GM19328 (cell line): Measurements from ENCODE around the gene RNU2-63P.
"Not testable (repeated sequence)": the region's sequence is repeated elsewhere in the genome, so short reads cannot be mapped to it uniquely, and the experiment has no call there.

Source experiments
- ATAC-seq: cut with Tn5 transposase; IDR thresholded peaks from one replicate; pipeline ENCODE4 v1.9.1; 2021; ENCODE audit warnings: mild to moderate bottlenecking, moderate library complexity; ENCODE audit not compliant: unreplicated experiment

Gene RNU2-63P

GRCh38 chr2:88032070-88032702 lies 15.8 kb upstream of the RNU2-63P start:
- ATAC-seq = no peak

DNA sequence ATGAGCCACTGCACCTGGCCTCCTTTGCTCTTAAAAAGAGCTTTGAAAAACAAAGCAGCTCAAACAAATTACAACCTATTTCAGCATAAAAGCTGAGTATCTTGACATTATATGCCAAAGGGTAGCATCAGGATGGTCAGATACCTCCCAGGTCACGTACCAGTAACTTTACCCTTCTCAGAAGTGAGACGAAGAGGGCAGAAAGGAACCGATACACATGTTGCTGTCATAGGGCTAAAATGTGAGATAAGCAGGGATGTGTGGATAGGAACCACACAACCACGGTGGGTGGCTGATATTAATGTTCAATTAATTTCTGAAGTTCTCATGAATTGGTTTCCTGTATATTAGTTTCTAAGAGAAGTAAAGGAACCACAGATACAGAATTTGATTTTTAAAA lies 12.6 kb upstream of the RNU2-63P start:
- ATAC-seq = no peak

DNA sequence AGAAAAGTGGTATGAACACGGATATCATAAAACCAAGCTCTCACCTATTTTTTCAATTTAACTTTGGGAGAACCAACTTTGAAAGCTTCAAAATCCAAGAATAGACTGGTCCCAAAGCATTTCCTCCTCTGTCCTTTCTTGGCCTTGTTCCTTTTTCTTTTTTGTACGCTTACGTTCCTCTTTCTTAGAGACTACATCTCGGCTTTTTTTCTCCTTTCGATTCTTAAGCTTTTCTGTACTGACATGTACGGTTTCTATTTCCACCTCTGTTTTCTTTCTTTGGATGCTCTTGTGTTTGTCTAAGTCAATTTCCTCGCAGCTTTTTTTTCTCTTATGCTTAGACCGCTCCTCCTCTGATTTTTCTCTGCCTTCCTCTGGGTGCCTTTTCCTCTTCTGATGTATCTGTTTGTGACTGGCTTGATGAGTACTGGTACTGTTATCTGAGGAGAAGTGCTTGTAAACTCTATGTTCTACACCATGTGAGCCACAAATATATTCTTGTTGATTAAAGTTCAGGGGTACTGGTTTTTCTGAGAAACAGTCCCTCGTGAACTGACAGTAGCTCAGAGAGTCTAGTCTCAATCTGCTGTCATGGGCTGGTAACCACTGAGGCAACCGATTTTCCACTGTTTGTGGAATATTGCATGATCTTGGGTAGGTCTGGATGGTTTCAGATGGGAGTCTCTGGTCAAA lies 11.5 kb upstream of the RNU2-63P start:
- ATAC-seq = no peak

- no peak for ATAC-seq
These were observed 8.2 kb upstream of the RNU2-63P start for GRCh38 chr2:88024509-88024908.

- ATAC-seq = no peak
These were observed 6.2 kb upstream of the RNU2-63P start for GRCh38 chr2:88022669-88022921.

- no peak for ATAC-seq
These were observed 3.6 kb upstream of the RNU2-63P start for GRCh38 chr2:88019985-88020384.

- no peak for ATAC-seq
These were observed 2.6 kb upstream of the RNU2-63P start for GRCh38 chr2:88018909-88019308.

DNA sequence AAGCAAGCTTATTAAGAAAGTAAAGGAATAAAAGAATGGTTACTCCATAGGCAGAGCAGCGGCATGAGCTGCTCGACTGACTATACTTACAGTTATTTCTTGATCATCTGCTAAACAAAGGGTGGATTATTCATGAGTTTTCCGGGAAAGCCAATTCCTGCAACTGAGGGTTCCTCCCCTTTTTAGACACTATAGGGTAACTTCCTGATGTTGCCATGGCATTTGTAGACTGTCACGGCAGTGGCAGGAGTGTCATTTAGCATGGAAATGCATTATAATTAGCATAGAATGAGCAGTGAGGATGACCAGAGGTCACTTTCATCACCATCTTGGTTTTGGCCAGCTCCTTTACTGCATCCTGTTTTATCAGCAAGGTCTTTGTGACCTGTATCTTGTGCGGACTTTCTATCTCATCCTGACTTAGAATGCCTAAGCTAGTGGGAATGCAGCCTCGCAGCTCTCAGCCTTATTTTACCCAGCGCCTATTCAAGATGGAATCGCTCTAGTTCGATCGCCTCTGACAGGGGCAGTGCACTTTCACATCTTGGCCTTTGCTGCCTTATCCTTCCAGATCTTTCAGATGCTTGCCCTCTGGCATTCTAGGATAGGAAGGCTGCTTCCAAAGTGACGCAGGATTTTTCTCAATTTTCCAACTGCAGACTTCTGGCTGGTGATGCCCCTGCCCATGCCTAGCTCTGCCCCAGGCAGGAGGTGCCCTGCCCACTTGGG lies 1.9 kb upstream of the RNU2-63P start:
- ATAC-seq = not testable (repeated sequence)

DNA sequence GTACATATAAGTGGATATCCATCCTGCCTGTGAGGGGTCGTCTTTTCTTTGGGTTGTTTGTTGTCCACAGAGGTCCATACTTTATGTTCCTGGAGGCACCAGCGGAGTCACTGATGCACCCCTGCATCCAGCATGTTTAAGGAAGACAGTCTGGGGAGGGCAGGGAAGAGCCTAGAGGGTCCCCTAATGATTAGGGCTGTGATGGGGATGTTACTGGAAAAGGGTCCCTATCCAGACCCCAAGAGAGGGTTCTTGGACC lies 1.4 kb upstream of the RNU2-63P start:
- not testable (repeated sequence) for ATAC-seq

- ATAC-seq = peak; percentile 59
These were observed 823 bp upstream of the RNU2-63P start for GRCh38 chr2:88016960-88017779.

- ATAC-seq = no peak
These were observed 5.3 kb downstream of the RNU2-63P start for GRCh38 chr2:88011011-88011410.

GRCh38 chr2:88010136-88010535 lies 6.2 kb downstream of the RNU2-63P start:
- ATAC-seq = no peak

DNA sequence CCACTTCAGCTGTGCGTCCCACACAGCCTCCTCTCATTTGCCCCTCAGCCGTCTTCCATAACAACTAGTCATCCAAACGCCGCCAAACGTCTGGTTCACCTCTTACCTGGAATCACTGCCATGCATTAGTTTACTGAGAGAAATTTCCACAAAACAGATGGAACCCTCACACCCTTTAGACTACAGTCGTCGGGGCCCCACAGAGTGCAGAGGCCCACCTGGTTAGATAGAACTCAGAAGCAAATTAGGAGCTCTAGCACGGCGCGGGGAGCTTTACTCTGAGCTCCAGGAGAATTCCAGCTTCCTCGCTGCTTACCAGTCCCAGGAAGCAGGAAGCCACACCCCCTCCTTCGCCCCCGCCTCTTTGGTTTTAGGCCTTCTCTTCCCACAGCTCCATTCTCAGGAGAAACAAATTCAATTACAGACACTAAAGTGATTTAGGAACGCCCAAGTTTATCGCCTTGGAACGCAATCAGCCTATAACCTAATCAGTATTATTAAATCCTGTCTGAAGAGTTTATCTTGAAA lies 9.4 kb downstream of the RNU2-63P start:
- ATAC-seq = no peak

GRCh38 chr2:88005776-88006175 lies 10.6 kb downstream of the RNU2-63P start:
- ATAC-seq = no peak

GRCh38 chr2:88003074-88003755 lies 13.1 kb downstream of the RNU2-63P start:
- ATAC-seq = no peak

DNA sequence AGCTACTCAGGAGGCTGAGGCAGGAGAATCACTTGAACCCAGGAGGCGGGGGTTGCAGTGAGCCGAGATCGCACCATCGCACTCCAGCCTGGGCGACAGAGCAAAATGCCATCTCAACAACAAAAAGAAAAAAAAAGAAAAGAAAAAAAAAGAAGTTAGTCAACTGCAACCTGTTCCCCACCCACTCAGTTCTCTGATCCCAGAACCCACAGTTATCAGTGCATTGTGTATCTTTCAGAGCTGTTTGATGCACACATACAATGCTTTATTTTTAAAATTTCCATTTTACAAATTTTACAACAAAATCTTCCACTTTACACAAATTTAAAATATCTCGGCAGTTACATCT lies 14.0 kb downstream of the RNU2-63P start:
- no peak for ATAC-seq

DNA sequence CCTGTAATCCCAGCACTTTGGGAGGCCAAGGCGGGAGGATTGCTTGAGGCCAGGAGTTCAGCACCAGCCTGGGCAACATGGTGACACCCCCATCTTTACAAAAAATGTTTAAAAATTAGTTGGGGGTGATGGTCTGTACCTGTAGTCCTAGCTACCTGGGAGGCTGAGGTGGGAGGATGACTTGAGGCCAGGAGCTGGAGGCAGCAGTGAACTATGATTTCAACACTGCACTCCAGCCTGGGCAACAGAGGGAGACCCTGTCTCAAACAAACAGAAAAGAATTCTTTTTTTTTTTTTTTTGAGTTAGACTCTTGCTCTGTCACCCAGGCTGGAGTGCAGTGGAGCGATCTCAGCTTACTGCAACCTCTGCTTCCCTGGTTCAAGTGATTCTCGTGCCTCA lies 15.9 kb downstream of the RNU2-63P start:
- ATAC-seq = not testable (repeated sequence)

GRCh38 chr2:87996570-87996969 lies 19.8 kb downstream of the RNU2-63P start:
- no peak for ATAC-seq

- no peak for ATAC-seq
These were observed 20.6 kb downstream of the RNU2-63P start for GRCh38 chr2:87995756-87996155.

DNA sequence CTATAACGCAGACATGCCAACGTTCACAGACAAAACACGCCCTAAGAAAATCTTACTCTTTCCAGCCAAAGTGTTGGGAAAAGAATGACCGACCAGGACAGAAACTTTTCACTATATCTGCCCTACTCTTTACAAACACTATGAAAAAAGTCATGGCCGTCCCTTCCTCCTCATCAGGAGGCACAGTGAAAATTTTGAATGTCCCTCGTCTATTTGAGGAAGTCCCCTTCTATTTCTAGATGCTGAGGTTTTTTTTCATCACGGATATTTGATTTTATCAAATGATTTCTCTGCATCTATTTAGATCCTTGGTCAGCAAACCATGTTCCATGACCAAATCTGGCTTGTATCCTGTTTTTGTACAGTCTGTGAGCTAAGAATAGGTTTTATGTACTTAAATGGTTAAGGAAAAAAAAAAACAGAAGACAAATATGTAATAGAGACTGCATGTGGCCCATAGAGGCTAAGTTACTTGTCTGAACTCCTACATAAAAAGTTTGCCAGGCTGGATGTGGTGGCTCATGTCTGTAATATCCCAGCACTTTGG lies 22.0 kb downstream of the RNU2-63P start:
- ATAC-seq = not testable (repeated sequence)

DNA sequence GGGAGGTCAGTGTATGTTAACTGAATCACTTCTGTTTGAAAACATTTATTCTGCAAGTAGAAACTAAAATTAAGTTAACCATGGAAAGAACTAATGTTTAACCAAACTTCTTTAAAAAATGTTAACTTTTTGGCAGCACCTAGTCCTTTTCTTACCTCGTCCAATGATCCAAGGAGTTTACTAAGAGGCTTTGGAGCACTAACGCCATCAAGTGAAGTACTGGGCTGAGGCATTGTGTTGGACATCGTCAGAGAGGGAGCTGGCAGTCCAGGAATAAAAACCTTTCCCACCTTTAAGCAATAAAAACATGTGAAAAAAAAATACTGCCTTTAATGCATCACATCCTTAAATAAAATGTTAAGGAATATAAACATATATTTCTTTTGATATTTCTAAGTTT lies 23.8 kb downstream of the RNU2-63P start:
- not testable (repeated sequence) for ATAC-seq
